ENCODE data around the gene SLC66A1.
A peak's percentile ranks its signal among the peaks of the same experiment; 100 is the strongest.

The SLC66A1 gene

GRCh38 chr1:19365721-19366120 is 53.6 kb downstream of the SLC66A1 start:
- no peak for DNase-seq

GRCh38 chr1:19366599-19367536 is 54.7 kb downstream of the SLC66A1 start:
- no peak for DNase-seq

- DNase-seq: no peak
Measured at GRCh38 chr1:19367584-19368041, 55.5 kb downstream of the SLC66A1 start.

- DNase-seq: no peak
Measured at GRCh38 chr1:19368050-19368449, 55.9 kb downstream of the SLC66A1 start.

DNA sequence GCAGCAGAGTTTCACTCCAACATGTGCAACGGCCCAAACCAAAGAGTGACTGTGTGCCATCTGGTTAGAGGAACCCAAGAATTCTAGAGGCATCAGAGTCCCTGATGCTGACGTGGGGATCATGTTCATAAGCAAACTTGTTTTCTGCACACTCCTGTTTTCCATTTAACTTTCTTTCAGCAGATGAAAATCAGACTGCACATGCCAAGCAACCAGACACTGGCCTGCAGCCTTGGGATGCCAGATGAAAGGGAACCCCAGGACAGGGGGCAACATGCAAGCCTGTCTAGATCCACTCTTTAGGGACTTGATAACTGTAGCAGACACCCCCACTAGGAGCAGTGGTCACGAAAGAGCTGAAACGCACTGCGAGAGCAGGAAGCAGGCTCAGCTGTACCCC is 56.8 kb downstream of the SLC66A1 start:
- no peak for DNase-seq

GRCh38 chr1:19369396-19370090 is 57.4 kb downstream of the SLC66A1 start:
- DNase-seq: no peak

- no peak for DNase-seq
Measured at GRCh38 chr1:19370453-19371170, 58.5 kb downstream of the SLC66A1 start.

DNA sequence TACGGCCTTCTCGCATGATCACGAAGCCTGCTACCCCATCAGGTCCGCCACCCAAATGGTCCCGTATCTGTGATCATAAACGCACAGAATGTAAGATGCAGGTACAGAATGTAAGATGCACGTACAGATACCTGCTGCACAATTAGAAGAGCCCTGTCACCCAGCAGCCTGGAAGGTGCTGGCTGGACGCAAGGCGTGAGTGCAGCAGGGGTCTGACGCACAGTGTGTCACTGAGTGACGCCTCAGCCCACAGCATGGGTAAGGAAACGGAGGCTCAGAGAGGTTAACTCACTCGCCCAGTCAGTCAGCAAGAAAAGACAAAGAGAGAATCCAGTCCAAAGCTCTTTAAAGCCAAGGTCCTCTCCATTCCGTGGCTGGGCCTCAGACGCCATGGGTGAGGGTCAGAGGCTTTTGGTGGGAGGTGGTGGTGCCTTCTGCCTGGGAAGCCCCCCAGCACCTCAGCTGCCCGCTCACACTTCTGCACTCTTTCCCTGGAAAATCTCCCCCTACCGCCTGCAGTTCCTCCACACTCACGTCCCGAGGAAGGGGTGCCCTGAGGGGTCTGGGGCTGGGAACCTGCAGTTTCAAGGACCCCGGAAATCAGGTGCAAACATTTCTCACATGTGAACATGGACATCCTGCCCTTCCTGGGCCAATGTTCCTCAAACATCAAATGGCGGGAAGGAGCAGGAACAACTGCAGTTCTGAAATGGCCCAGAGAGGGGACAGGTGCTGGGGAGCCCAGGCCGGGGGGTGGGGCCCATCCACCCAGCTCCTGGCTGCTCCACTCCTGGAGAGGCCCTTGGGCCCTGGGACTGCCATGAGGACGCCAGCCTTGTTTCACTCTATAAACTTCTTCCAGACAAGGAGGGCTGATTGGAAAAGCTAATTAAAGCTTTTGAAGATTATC is 59.4 kb downstream of the SLC66A1 start:
- DNase-seq: no peak

DNA sequence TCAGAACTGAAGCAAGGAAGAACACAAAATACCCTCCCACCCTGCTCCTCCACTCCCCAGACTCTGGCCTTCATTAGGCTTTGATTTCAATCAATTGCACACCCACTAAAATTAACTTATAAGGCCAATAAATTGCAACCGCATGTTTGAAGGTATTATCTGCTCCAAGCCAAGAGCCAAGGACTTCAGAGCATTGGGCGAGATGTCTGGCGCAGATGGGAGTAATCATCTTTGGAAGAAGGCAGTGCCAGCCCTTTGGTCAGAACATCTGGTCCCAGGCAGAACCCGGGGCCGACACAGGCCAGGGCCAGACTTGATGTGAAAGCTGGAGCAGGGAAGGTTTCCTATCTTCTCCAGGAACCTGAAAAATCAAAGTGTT is 60.0 kb downstream of the SLC66A1 start:
- no peak for DNase-seq

- DNase-seq: no peak
Measured at GRCh38 chr1:19372602-19373001, 60.5 kb downstream of the SLC66A1 start.

- no peak for DNase-seq
Measured at GRCh38 chr1:19373211-19374082, 61.3 kb downstream of the SLC66A1 start.

GRCh38 chr1:19374083-19374801 is 62.1 kb downstream of the SLC66A1 start:
- no peak for DNase-seq

GRCh38 chr1:19374926-19375325 is 62.8 kb downstream of the SLC66A1 start:
- DNase-seq: no peak

- DNase-seq: peak; percentile 39
Measured at GRCh38 chr1:19375631-19376400, 63.7 kb downstream of the SLC66A1 start.

- no peak for DNase-seq
Measured at GRCh38 chr1:19376428-19377372, 64.6 kb downstream of the SLC66A1 start.

- no peak for DNase-seq
Measured at GRCh38 chr1:19377812-19378718, 65.9 kb downstream of the SLC66A1 start.
